ENCODE results near the gene ZMYND15.

DNA sequence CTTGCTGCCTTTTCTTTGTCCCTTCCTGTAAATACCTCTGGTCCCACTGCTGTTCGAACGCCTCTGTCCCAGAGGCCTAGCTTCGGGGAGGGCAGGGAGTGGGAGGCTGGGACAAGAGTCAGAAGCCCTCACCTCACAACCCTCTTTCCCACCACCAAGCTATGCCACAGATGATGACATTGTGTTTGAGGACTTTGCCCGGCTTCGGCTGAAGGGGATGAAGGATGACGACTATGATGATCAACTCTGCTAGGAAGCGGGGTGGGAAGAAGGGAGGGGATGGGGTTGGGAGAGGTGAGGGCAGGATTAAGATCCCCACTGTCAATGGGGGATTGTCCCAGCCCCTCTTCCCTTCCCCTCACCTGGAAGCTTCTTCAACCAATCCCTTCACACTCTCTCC lies 18.8 kb upstream of the ZMYND15 start:
- TF ChIP-seq POLR2AphosphoS5 (IDR thresholded peaks at IDR 0.05) (no peak), EP300 (IDR thresholded peaks at IDR 0.05; ENCODE audit: low read depth) (no peak)
- TF ChIP-seq, protein P1, sequence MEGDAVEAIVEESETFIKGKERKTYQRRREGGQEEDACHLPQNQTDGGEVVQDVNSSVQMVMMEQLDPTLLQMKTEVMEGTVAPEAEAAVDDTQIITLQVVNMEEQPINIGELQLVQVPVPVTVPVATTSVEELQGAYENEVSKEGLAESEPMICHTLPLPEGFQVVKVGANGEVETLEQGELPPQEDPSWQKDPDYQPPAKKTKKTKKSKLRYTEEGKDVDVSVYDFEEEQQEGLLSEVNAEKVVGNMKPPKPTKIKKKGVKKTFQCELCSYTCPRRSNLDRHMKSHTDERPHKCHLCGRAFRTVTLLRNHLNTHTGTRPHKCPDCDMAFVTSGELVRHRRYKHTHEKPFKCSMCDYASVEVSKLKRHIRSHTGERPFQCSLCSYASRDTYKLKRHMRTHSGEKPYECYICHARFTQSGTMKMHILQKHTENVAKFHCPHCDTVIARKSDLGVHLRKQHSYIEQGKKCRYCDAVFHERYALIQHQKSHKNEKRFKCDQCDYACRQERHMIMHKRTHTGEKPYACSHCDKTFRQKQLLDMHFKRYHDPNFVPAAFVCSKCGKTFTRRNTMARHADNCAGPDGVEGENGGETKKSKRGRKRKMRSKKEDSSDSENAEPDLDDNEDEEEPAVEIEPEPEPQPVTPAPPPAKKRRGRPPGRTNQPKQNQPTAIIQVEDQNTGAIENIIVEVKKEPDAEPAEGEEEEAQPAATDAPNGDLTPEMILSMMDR (IDR thresholded peaks at IDR 0.05) = no peak
